HG02623 (cell line): ENCODE results near the gene NDRG2.

Source experiments
- ATAC-seq: cut with Tn5 transposase; IDR thresholded peaks from one replicate; pipeline ENCODE4 v1.9.1; 2021; ENCODE audit warnings: moderate library complexity; ENCODE audit not compliant: unreplicated experiment

Gene NDRG2

GRCh38 chr14:21037156-21037555, 12.3 kb upstream of the NDRG2 start:
- no peak for ATAC-seq

GRCh38 chr14:21036751-21037150, 11.9 kb upstream of the NDRG2 start:
- ATAC-seq, result no peak

- no peak for ATAC-seq
Observed at GRCh38 chr14:21034707-21035106, 9.8 kb upstream of the NDRG2 start, which contains the start of gene RNASE13. Gene RNASE13, minus strand, starts transcription at chr14:21034807. Its CDS starts 519 bp downstream, at chr14:21034288.

GRCh38 chr14:21033133-21033698, 8.4 kb upstream of the NDRG2 start:
- ATAC-seq, result no peak

- no peak for ATAC-seq
Observed at GRCh38 chr14:21032326-21033132, 7.7 kb upstream of the NDRG2 start.

DNA sequence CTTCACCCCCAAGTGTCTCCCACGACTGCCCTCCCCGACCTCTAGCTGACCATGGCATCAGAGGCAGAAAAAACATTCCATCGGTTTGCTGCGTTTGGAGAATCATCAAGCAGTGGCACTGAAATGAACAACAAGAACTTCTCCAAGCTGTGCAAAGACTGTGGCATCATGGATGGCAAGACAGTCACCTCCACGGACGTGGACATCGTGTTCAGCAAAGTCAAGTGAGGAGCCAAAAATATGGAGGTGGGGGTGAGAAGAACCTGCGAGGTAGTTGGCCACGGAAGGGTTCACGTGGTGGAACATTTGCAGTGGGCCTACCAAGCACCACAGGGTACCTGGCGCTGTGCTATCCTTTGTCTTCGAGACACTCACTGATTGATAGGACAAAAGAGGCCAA, 5.7 kb upstream of the NDRG2 start:
- no peak for ATAC-seq

- no peak for ATAC-seq
Observed at GRCh38 chr14:21029917-21030316, 5.1 kb upstream of the NDRG2 start, which contains the start of gene TPPP2. Gene TPPP2, plus strand, starts transcription at chr14:21030217. Its CDS starts 365 bp downstream, at chr14:21030582.

DNA sequence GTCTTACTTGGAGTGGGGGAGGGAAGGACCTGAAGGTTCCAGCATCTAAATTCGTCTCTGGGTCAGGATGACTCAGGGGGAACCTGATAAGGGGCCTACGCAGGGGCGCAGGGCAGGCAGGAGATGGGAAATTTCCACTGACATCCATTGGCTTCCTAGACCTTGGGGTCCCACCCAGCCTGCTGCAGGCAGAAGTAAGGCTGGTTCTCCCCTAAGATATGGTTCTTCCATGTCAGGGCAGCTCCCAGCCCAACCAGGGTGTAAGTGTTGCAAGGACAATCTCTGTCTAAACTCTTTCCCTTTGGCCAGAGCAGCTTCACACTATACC, 2.1 kb upstream of the NDRG2 start:
- ATAC-seq, result no peak

DNA sequence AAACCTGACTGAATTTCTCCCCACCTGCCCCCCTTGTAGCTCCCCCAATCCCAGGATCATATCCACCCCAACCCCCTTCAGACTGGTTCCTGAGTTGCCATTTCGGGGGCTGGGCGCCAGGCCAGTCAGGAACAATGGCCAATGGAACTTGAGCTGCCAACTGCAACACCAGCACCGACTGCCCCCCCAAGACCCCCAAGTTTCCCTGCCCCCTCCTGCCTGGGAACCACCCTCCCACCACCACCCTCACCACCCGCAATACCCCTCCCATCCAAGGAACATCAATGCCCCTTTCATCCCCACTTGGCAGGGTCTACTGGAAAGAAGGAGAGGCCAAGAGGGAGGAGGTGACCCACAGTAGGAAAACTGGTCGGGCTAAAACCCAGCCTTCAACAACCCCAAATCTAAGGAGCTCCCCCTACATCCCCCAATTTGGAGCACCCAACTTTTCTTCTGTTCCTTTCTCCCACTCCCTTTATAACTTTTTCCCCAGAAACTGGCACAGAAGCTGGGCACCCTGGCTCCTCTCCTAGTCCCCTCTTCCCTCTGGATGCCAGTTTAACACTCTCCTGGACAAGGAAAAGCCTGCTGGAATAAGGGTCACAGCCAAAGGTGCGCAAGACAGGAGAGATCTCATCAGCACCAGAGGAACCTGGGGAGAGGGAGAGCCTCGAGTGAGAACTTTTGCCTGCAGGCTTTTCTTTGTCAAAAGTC, 1.6 kb upstream of the NDRG2 start:
- ATAC-seq, result no peak

GRCh38 chr14:21025371-21026273, 761 bp upstream of the NDRG2 start:
- no peak for ATAC-seq

DNA sequence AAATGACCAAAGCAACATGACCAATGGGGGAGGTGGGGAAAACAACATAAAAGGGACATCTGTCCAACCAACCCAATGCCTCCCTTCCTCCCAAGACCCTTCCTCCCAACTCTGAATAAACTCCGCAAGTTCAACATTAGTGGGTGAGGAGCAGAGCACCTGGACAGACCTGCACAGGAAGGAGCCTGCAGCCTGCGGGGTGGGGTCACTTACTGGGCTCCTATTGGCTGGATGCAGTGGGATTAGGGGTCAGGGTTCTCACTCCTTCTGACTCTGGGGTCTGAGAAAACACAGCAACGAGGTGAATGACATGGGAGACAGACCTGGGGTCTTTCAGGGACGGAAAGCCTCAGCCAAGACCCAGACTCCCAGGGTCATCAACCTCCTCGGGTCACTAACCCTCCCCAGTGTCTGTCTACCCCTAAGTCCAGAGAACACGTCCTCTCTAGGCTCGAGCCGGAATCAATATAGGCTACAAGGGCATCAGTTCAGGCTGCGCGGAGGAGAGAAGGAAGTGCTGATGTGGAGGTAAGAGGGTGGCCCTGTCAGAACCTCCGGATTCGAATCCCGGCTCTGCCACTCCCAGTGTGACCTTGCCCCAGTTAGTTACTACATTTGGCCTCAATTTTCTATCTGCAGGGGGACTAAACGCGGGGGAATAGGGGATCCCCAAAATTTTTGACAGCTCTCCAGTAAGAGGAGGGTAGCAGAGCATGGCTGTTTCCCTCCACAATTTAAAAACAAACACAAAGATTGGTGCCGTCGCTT, 860 bp downstream of the NDRG2 start:
- ATAC-seq, result no peak

DNA sequence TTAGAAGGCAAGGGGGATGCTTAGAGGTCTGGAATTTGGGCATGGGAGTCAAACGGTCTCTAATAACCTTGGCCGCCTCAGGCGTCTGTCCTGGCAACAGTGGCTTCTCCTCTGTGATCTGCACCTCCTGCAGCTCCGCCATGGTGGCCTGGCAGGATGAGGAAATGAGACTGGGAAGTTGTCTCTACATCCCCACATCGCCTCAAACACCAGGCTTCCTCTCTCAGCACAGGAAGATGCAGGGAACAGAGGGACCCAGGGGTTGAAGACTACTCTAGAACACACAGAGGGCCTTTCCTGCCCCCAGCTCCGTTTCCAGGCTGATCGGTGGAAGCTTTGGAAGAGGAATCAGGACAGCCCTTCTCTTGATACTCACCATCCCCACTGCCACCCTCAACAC, 1.7 kb downstream of the NDRG2 start:
- ATAC-seq, result no peak

DNA sequence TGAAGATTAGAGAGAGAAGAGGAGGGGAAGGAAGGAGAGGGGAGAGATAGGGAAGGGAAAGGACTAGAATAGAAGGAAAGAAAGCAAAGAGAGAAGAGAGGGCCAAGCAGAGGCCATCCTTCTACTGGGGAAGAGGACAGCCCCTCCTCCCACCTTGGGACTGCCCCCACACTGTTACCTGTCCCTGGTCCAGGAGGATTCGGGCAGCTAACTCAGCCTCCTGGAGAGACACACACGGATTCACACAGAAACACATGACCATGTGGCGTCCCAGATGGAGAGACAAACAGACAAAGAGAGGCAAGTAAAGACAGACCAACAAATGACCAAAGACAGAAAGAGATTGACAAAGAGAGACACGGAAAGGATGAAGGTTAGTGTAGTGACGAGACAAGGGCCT, 2.2 kb downstream of the NDRG2 start:
- ATAC-seq, result no peak

DNA sequence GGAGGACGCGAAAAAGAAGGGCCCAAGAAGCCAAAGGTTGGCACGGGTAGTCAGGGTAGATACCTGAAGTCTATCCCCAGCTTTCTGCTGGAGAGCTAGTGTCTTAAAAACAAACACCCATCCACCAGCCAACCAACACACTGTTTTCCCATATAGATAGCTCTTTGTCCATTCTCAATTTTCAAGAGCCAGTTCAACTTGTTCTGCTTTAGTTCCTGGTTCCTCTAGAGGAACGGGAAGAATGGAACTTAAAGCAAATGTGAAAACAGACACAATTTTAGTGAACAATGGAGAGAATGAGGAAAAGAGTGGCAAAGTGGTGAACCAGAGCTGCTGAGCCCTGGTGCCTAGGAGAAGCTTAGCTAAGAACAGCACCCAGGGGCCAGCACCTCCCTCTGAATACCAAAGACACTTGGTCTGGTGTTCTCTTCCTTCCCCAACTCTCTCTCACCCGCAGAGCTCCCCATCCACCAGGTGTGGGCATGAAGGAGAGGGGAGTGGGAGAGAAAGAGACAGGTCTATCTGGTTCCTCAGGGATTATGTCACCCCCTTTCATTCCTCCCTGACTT, 3.8 kb downstream of the NDRG2 start:
- no peak for ATAC-seq

DNA sequence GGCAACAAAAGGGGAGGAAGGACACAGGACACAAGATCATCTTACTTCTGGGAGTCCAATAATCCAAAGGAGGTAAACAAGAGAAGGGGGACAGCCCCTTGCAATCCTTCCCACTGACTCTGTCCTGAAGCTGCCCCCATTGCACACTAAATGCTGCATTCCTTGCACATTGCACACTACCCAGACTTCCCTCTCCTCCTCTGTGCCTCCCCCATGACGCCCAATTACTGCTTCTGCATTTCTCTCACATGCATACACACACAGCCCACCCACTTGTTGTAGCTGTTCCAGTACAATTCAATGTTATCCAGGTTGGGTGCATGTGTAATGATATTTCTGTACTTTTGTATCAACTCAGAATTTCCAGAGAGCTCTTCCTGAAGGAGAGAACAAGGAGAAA, 5.5 kb downstream of the NDRG2 start:
- ATAC-seq, result no peak

- no peak for ATAC-seq
Observed at GRCh38 chr14:21018781-21019180, 6.1 kb downstream of the NDRG2 start.

DNA sequence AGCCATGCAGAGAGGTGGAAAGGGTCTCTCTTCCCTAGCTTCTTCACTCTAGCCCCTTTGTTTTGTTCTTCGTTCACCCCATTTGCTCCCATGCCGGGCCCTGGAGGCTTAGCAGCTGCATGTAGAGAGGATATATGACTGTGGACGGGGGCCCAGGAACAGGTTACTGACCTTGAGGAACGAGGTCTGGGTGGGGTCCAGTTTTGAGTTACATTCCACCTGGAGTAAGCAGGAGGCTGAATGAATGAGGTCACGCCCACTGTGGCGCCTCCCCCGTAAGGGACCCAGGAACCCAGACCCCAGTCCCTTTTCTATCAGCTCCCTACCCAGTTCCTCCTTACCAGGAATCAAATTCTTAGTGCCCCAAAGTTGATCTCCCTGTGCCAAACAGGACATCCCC, 6.6 kb downstream of the NDRG2 start:
- no peak for ATAC-seq

GRCh38 chr14:21017528-21018245, 7.2 kb downstream of the NDRG2 start:
- no peak for ATAC-seq
